NCI-H69 (cell line): ENCODE data around the gene SERINC5.

Experiments
- DNase-seq: peaks from one replicate; lab custom pipeline; 2025; lab: John Stamatoyannopoulos, UW

SERINC5 gene

DNA sequence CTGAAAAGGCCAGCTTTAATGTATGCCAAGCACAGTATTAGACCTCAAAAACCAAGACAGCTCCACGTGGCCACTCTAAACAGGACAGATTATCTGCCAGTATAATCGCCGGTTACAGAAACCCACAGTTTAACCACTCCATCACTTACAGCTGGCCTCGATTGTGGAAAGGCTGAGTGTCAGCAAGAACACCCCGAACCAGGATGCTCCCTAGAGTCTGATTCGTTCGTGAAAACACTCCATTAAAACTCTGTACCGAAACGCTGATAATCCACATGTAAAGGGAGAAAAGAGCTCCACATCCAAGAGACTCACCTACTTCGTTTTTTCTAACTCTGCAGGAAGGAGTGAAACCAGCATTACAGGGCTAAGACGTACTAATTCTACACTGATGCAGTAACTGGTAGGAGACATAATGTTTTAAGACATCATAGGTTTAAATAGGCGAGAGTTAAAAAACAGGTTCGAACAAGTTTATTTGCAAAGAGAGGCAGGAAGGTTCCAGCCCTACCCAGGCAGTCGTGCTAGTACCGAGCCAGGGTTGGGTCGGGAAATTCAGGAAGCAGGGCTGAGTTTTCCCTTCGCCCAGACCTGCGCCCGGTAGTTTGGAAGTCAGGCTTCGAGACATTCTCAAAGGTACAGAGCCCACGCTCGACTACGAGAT lies 949 bp downstream of the SERINC5 start:
- DNase-seq: peak; percentile 63

- no peak for DNase-seq
Measured at GRCh38 chr5:80251636-80252035, 4.2 kb downstream of the SERINC5 start.

DNA sequence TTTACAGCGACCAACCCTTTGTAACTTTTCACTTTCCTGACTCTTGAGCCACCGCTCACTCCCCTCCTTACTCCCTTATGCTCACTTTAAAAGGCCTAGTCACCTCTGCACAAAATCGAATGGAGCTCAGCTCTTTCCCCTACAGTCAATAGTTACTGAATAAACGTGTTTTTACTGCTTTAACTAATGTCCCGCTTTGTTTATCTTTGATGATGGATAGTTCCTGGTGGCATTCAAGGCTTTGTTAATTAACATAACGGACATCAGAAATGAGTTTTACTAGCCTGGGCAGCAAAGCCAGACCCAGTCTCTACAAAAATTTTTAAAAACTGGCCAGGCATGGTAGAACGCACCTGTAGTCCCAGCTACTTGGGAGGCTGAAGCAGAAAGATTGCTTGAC lies 5.0 kb downstream of the SERINC5 start:
- DNase-seq: peak; percentile 34

DNA sequence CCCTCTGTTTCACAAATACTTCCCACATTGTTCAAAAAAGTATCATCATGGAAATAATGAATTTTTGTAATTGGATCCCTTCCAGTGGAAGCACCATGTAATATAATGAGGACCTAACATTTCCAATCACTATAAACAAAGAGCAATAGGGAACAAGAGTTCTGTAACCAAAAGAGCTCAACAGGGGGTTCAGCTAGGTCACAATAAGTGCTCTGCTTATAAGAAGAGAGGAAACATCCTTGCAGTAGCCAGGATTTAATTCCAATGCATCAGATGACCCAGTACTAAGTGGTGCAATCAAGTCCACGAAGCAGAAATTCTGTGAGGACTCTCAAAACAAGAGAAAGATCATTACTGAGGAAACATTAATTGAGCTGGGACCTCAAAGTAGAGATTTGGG lies 5.9 kb downstream of the SERINC5 start:
- peak; percentile 62 for DNase-seq

- DNase-seq: no peak
Measured at GRCh38 chr5:80248378-80248777, 7.5 kb downstream of the SERINC5 start.

DNA sequence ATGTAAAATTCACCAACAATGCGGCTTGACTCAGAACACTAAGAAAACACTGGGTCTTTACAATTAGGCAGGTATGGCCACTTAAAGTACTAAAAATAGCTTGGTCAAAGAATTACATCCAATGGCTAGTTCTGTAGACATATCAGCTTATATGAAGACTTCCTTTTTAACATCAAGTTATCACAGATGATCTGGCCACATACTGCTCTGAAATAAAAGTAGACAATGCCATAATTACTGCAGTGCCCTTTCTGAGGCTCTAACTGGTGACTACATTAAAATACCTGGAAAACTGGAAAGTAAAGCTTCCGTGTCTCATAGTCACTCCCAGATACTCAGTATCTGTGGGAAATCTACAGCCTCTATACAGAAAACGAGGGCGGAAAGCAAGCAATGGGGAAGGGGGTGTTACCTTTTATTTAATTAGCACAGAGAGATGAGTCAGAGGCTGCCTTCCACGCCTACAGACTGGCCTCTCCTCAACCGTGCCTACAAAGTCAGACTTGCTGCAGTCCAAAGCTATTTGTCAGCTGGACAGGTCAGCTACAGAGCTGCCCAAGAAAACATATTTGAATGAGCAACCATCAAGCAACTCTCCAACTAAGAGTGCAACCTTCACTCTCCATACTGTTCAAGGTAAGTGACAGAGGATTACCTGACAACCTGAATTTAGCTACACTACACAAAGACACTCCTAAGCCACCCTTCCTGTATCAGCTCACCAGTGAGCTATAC lies 8.7 kb downstream of the SERINC5 start:
- DNase-seq: peak; percentile 94

DNA sequence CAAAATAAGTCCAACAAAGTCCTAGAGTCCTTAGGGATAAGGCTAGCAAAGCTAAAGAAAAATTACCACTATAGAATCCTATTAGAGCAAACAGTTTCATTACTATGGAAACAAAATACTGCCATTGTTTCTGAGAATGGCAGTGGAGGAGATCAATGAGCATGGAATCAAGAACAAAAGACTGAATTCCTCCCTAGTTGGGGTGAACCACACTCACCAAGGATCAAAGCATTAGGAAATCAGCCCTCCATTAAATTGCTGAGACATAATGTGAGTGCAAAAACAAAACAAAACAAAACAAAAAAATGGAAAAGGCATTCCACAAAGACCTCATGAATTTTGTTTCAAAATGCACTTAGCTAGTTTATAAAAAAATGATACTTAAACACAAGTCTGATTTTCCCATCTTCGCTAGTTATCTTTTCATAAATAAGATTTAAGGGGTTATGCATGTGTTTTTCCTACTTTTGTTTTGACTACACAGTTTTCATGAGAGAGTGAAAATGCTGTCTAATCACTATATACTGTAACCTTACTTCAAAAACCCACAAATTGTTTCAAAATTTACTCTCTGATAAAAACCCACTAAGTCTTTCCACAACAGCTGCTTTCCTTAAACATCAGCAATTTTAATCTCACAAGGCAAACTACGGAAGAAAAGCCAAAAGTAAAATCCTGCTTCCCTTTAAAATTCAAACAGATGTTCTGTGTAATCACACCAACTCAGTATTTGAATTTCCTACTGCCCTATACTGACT lies 9.7 kb downstream of the SERINC5 start:
- peak; percentile 56 for DNase-seq

- no peak for DNase-seq
Measured at GRCh38 chr5:80243567-80243966, 12.3 kb downstream of the SERINC5 start.

GRCh38 chr5:80242849-80243248 lies 13.0 kb downstream of the SERINC5 start:
- DNase-seq: no peak

GRCh38 chr5:80240368-80240986 lies 15.4 kb downstream of the SERINC5 start:
- DNase-seq: no peak

DNA sequence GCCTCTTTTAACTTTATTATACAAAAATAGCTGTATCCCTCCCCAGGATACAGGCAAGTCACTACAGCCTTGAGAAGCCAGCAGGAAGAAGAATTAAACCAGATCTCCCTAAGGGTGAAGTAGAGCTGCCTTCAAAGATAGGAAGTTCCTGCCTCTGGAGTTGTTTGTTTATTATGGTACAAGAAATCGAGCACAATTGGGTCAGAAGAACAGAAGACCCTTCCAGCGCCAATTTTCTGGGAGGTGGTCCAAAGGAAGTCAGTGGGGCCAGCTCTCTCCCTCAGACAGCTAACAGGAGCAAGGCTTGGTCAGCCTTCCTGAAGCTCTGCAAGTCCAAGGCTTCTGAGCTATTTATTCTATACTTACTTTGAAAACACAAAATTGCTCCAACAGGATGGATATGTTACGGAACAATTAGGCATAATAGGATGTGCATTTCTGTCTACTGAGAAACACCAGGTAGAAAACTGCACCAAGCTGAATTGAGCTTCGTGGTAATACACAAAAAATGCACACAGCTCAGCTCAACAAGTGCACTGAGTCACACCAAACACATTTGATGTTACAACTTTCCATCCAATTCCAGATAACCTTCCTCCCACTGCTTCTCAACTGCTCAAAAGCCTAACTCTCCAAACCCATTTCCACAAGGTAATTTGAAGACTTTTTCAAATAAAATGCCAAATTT lies 16.0 kb downstream of the SERINC5 start:
- no peak for DNase-seq

DNA sequence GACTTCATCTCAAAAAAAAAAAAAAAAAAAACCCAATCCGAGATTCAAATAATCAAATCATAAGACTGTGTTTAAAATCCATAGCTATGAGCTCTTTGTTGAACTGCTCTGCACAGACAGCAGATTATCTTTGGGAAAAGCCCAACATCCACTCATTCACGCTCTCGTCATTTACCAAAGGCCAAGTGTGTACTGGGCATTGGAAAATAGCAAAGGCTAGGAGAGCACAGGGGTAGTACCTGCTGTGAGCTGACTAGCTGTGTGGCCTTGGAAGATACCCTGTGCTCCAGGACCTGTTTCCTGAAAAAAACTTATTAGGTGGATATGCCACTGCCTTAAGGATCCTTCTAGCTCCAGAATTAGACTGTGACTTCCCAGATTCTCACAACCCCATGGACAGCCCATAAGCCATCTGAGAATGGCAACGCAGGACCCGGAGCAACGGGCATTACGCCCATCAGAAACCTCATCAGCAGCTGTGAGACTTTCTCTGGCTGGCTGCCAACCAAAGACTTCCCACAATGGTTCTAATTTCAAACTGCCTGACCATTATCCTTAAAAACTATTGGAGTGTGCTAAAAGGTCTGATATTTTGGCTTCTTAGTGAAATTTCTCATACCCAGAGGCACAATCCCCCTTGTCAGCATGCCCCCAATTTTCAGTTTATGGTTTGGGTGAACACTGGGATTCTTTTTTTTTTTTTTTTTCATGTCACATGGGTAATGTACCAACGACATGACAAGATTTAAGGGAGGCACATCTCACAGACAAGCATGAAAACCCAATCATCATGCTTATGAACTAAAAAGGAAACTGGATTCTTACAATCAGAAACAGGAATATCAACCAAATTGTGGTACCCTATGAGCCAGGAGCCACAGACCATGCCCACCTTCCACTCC lies 16.8 kb downstream of the SERINC5 start:
- DNase-seq: peak; percentile 85

GRCh38 chr5:80238097-80238496 lies 17.8 kb downstream of the SERINC5 start:
- DNase-seq: no peak

DNA sequence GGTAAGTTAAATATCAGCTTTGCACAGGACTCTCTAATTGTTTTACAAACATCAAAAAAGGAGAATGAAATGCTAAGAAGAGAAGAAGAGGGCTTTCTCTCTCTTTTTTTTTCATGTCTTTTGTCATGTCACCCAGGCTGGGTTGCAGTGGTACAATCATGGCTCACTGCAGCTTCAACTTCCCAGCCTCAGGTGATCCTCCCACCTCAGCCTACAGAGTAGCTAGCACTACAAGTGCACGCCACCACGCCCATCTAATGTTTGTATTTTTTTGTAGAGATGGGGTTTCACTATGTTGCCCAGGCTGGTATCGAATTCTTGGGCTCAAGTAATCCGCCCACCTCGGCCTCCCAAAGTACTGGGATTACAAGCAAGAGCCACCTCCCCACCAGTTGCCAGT lies 18.6 kb downstream of the SERINC5 start:
- DNase-seq: no peak

GRCh38 chr5:80234116-80234948 lies 21.5 kb downstream of the SERINC5 start:
- DNase-seq: no peak

- no peak for DNase-seq
Measured at GRCh38 chr5:80231693-80232092, 24.2 kb downstream of the SERINC5 start.

- DNase-seq: no peak
Measured at GRCh38 chr5:80231243-80231642, 24.6 kb downstream of the SERINC5 start.

DNA sequence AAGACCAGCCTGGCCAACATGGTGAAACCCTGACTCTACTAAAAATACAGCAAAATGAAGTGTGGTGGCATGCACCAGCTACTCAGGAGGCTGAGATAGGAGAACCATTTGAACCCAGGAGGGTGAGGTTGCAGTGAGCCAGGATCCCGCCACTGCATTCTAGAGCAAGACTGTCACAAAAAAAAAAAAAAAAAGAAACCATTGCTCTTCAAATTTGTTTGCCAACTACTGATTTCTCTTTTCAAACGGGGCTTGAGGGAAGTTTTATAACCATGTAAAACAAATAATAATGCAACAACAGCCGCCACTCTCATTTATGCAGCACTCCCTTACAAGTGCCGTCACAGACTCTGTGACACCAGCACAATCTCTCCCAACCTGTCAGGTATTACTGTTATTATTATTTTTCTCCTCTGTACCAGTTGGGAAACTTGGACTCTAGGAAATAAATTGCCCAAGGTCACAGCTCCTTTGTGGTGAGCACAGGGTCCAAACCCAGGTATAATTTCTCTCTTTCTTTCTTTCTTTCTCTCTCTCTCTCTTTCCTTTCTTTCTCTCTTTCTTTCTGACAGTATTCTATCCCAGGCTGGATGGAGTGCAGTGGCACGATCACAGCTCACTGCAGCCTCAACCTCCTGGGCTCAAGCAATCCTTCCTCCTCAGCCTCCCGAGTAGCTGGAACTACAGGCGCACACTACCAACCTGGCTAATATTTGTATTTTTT lies 25.4 kb downstream of the SERINC5 start:
- DNase-seq: no peak

DNA sequence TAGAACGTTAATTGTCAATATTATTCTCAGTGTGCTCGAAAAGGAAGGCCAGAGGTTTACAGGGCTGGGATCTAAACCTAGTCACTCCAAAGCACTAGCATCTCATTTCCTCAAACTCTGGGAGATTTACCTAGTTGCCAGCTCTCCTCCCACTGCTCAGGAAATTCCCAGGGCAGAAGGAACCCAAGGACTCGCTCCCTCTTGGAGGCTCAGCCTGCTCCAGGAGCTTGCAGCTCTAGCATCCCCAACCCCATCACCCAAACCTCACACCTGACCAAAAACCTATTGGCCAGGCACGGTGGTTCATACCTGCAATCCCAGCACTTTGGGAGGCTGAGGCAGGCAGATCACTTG lies 26.0 kb downstream of the SERINC5 start:
- DNase-seq: peak; percentile 44
